T-cell (primary cell): ENCODE measurements around the gene ROR2. TPM values are rescaled to one million over a fixed set of nuclear protein-coding genes. Genes with fewer than 3 reads are reported as not detected.

Experiments used
- ATAC-seq, 4 experiments: fragments of 200-7000 bp in 3 of 4; fragments of 150-1000 bp in 1 of 4; cut with Tn5 transposase; replicated peaks in 1 of 4; 1 replicate in 3 of 4; 2 replicates in 1 of 4; pipeline ENCODE4 v1.10.0; 2021; ENCODE audit warnings: moderate library complexity in 3 of 4, mild to moderate bottlenecking in 2 of 4, moderate number of reproducible peaks in 1 of 4
- CTCF ChIA-PET, 2 donors: fragments of 300-600 bp; sonication (Branson Sonifier 250); formaldehyde crosslinking; loops; one replicate each; lab custom pipeline; 2022; ENCODE audit warnings: antibody characterized with exemption in 2 of 2; lab: Charles Lee
- POLR2A ChIA-PET, 2 donors: fragments of 300-600 bp; sonication (Branson Sonifier 250); formaldehyde crosslinking; loops; one replicate each; lab custom pipeline; 2022; ENCODE audit warnings: antibody characterized with exemption in 2 of 2; lab: Charles Lee
- DNase-seq, 35 experiments: peaks; one replicate each; pipeline versions ENCODE4 v3.0.0 to v3.0.0-alpha.2; 2013 to 2023
- H3K27ac ChIP-seq: one replicate; pipeline ENCODE4 v1.5.1; 2013; ENCODE audit warnings: low read length
- H3K27me3 ChIP-seq, 2 experiments: replicated peaks in 1 of 2; 1 replicate in 1 of 2; 2 replicates in 1 of 2; pipeline versions ENCODE4 v1.6.1 to v1.7.0; 2013; ENCODE audit warnings: low read length in 1 of 2, mixed read lengths in 1 of 2; ENCODE audit not compliant: control insufficient read depth in 2 of 2, insufficient read depth in 2 of 2; ENCODE audit errors: extremely low read depth in 1 of 2
- H3K36me3 ChIP-seq, 2 donors: 1 replicate in 1 of 2; 2 replicates in 1 of 2; pipeline versions ENCODE4 v1.6.1 to v1.7.0; 2013; ENCODE audit warnings: low read length in 1 of 2; ENCODE audit not compliant: control insufficient read depth in 2 of 2, insufficient read depth in 1 of 2; ENCODE audit errors: extremely low read depth in 1 of 2
- H3K4me1 ChIP-seq, 2 experiments: 1 replicate in 1 of 2; 2 replicates in 1 of 2; pipeline versions ENCODE4 v1.6.1 to v1.7.0; 2013; ENCODE audit warnings: low read length in 2 of 2, mixed read lengths in 1 of 2; ENCODE audit not compliant: insufficient read depth in 2 of 2, control insufficient read depth in 1 of 2; ENCODE audit errors: extremely low read depth in 1 of 2
- H3K4me3 ChIP-seq, 2 donors: 1 replicate in 1 of 2; 2 replicates in 1 of 2; pipeline versions ENCODE4 v1.5.1 to v1.7.0; 2013; ENCODE audit warnings: mild to moderate bottlenecking in 2 of 2, low read length in 1 of 2, moderate library complexity in 1 of 2; ENCODE audit not compliant: control insufficient read depth in 1 of 2; ENCODE audit errors: extremely low read depth in 1 of 2
- H3K9me3 ChIP-seq: 2 replicates; pipeline ENCODE4 v1.7.0; 2013
- H3K27ac Mint-ChIP-seq, 2 donors: one replicate each; pipeline ENCODE4 v1.8.0; 2020 to 2021; ENCODE audit warnings: mild to moderate bottlenecking in 2 of 2, mixed read lengths in 2 of 2
- H3K27me3 Mint-ChIP-seq, 2 donors: one replicate each; pipeline ENCODE4 v1.8.0; 2021 to 2022; ENCODE audit warnings: mixed read lengths in 2 of 2
- H3K36me3 Mint-ChIP-seq: one replicate; pipeline ENCODE4 v1.8.0; 2021; ENCODE audit warnings: mixed read lengths
- H3K4me1 Mint-ChIP-seq, 3 donors: one replicate each; pipeline ENCODE4 v1.8.0; 2020 to 2022; ENCODE audit warnings: mixed read lengths in 3 of 3, mild to moderate bottlenecking in 1 of 3
- H3K4me3 Mint-ChIP-seq, 3 donors: one replicate each; pipeline ENCODE4 v1.8.0; 2020 to 2022; ENCODE audit warnings: mild to moderate bottlenecking in 3 of 3, mixed read lengths in 3 of 3, moderate library complexity in 3 of 3
- H3K9me3 Mint-ChIP-seq, 3 donors: one replicate each; pipeline ENCODE4 v1.8.0; 2020 to 2022; ENCODE audit warnings: mixed read lengths in 3 of 3
- WGBS: methylation state at CpG from one replicate; pipeline ENCODE4 v1.1.5; 2013; ENCODE audit warnings: missing lambda C conversion rate; ENCODE audit not compliant: insufficient coverage; 5-methylcytosine and 5-hydroxymethylcytosine counted together
- total RNA-seq, 35 experiments: library from RNA in 6 of 35; stranded (reverse) in 6 of 35; fragments of 120-200 nt in 1 of 35; gene quantifications; one replicate each; pipeline versions ENCODE4 v1.2.1 to v1.2.4 and lab custom pipeline; 2013 to 2026

ROR2 gene
- total RNA-seq, 5 donors from 2014 or later (not counting 1 experiment from before 2014, with no cell fraction given) = 0.07 to 0.28 (median 0.15) TPM; not detected in 1

DNA sequence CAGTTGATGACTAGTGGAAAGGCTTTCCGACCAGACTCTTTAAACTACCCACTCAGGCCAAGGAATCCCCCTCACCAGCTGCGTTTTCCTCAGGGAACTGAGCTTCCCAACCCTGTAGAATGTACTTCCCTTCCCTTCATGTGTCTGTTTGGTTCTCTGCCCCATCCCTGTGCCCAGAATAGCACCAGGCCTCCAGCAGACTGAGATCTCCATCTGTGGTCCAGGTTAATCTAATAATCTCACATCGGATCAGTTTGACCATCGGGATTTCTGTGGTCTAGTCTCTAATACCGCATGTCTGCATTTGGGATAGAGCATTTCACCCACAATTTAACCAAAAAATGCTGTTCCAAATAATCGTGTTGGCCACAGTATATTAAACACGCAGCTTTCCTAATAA, 237.2 kb downstream of the ROR2 start:
- peaks cover 2 to 19% of the 10 kb centered on the region in 2 experiments for H3K4me1 ChIP-seq
- peaks cover 0 to 27% of the 10 kb centered on the region in 2 experiments for H3K27me3 ChIP-seq
- H3K27me3 Mint-ChIP-seq = peaks cover 29 to 37% of the 10 kb centered on the region in 2 donors
- H3K9me3 Mint-ChIP-seq = peaks cover 6% of the 10 kb centered on the region in 3 donors
- no peaks in the 10 kb centered on the region for H3K36me3 ChIP-seq
- 93% methylated on average over 3 of the region's 7 CpGs for WGBS
- H3K9me3 ChIP-seq = no peaks in the 10 kb centered on the region
- H3K36me3 Mint-ChIP-seq = no peaks in the 10 kb centered on the region
- H3K4me3 ChIP-seq = no peak overlapping the region
- H3K27ac ChIP-seq = peak overlapping the region; percentile 60
- ChIA-PET POLR2A (no interaction called here), CTCF (no interaction called here)
- DNase-seq (no peak), ATAC-seq (no peak)
- H3K27ac Mint-ChIP-seq = peak overlapping the region in 1 of 2 donors; percentile 2
- no peak overlapping the region for H3K4me3 Mint-ChIP-seq
- peaks cover 0 to 4% (median 2%) of the 10 kb centered on the region in 3 donors for H3K4me1 Mint-ChIP-seq

DNA sequence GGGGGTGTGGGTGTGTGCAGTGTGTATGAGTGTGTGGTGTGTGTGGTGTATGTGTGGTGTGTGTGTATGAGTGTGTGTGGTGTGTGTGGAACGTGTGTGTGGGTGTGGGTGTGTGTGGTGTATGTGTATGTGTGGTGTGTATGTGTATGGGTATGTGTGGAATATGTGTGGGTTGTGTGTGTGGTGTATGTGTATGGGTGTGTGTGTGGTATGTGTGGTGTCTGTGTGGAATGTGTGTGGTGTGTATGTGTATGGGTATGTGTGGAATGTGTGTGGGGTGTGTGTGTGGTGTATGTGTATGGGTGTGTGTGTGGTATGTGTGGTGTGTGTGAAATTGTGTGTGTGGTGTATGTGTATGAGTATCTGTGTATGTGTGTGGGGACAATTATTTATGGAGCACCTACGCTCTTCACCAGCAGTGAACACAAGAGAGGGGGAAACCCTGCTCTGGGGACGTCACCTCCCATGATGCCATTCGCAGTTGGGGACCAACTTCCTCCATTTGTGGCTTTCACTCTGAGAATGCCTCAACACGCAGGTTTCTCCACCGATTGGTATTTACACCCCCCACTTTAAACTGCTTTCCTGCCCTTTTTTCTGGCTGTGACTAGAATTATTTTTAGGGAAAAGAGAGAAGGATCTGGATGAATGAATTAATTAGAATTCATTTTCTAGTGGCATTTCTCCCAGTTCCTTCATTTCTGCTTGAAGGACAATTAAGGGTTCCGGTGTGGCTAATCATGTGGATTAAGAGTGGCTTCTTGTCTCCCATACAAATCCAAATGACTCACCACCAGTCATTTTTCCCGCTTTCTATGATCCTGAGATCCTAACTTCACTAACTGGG, 238.1 kb downstream of the ROR2 start:
- DNase-seq (peak in 33 of 35 experiments; percentile 19 to 72 (median 50)), ATAC-seq (peak; percentile 56 to 90 (median 80))
- Mint-ChIP-seq H3K4me3 (no peak overlapping the region), H3K9me3 (peaks cover 6% of the 10 kb centered on the region in 3 donors), H3K27ac (no peak overlapping the region), H3K4me1 (peaks cover 0 to 4% (median 2%) of the 10 kb centered on the region in 3 donors), H3K27me3 (peaks cover 21 to 28% of the 10 kb centered on the region in 2 donors), H3K36me3 (no peaks in the 10 kb centered on the region)
- Histone ChIP-seq H3K4me1 (peaks cover 2 to 19% of the 10 kb centered on the region in 2 experiments), H3K27ac (peak overlapping the region; percentile 60), H3K9me3 (no peaks in the 10 kb centered on the region), H3K36me3 (no peaks in the 10 kb centered on the region), H3K4me3 (peak overlapping the region in 1 of 2 donors; percentile 1), H3K27me3 (peaks cover 0 to 21% of the 10 kb centered on the region in 2 experiments)
- ChIA-PET POLR2A (no interaction called here), CTCF (no interaction called here)
- 8% methylated on average over 2 of the region's 8 CpGs for WGBS

DNA sequence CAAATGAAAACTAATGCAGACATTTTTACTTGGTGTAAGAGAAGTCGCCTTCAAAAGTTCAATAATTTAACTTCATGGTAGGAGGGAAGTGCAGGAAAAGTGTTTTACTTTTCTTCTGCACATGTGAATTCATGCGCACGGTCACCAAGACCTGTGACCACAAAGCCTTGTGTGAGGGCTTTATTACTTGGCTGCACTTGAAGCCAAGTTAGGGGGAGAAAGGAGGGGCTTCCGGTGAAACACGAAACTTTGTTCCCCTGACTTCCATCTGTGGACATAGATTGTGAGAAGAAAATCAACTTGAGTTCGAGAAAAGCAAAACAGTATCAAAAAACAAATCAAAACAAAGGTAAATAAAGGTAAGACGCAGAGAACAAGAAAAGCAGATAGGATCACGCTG, 239.9 kb downstream of the ROR2 start:
- CTCF ChIA-PET = no interaction called here
- no peaks in the 10 kb centered on the region for H3K36me3 Mint-ChIP-seq
- H3K36me3 ChIP-seq = no peaks in the 10 kb centered on the region

DNA sequence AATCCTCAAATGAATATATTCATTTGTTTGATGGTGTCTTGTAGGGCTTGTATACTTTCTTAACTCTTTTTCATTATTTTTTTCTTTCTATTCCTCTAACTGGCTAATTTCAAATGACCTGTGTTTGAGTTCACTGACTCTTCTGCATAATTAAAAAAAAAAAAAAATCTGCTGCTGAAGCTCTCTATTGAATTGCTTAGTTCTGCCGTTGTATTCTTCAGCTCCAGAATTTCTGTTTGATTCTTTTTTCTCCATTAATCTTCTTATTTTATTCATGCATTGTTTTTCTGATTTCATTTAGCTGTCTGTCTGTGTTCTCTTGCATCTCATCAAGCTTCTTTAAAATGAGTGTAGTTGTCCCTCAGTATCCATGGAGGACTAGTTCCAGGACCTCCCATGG, 244.6 kb downstream of the ROR2 start:
- H3K9me3 Mint-ChIP-seq = peaks cover 5 to 23% (median 8%) of the 10 kb centered on the region in 3 donors
- H3K27ac ChIP-seq = no peak overlapping the region
- ChIA-PET POLR2A (no interaction called here), CTCF (no interaction called here)
- H3K27ac Mint-ChIP-seq = no peak overlapping the region
- no peaks in the 10 kb centered on the region for H3K36me3 Mint-ChIP-seq
- DNase-seq (no peak), ATAC-seq (no peak)
- no peak overlapping the region for H3K4me3 Mint-ChIP-seq
- no peaks in the 10 kb centered on the region for H3K4me1 ChIP-seq
- peaks cover 0 to 5% of the 10 kb centered on the region in 2 donors for H3K27me3 Mint-ChIP-seq
- no CpG with 5 or more reads among the region's 1 CpG for WGBS
- peaks cover 0 to 7% of the 10 kb centered on the region in 2 experiments for H3K27me3 ChIP-seq
- H3K4me1 Mint-ChIP-seq = no peaks in the 10 kb centered on the region
- no peaks in the 10 kb centered on the region for H3K36me3 ChIP-seq
- peaks cover 7% of the 10 kb centered on the region for H3K9me3 ChIP-seq
- H3K4me3 ChIP-seq = no peak overlapping the region

More for the DNA sequence above, 239.9 kb downstream of the ROR2 start:
- Mint-ChIP-seq H3K9me3 (peaks cover 5 to 10% (median 6%) of the 10 kb centered on the region in 3 donors), H3K27ac (no peak overlapping the region), H3K27me3 (peaks cover 9 to 15% of the 10 kb centered on the region in 2 donors), H3K4me3 (no peak overlapping the region), H3K4me1 (peaks cover 0 to 4% (median 2%) of the 10 kb centered on the region in 3 donors)
- no peak for ATAC-seq
- Histone ChIP-seq H3K4me3 (no peak overlapping the region), H3K4me1 (peaks cover 2 to 19% of the 10 kb centered on the region in 2 experiments), H3K9me3 (peaks cover 7% of the 10 kb centered on the region), H3K27ac (no peak overlapping the region), H3K27me3 (peaks cover 0 to 18% of the 10 kb centered on the region in 2 experiments)
- WGBS = 74% methylated on average over 3 of the region's 8 CpGs
- DNase-seq = no peak
- POLR2A ChIA-PET = no interaction called here

DNA sequence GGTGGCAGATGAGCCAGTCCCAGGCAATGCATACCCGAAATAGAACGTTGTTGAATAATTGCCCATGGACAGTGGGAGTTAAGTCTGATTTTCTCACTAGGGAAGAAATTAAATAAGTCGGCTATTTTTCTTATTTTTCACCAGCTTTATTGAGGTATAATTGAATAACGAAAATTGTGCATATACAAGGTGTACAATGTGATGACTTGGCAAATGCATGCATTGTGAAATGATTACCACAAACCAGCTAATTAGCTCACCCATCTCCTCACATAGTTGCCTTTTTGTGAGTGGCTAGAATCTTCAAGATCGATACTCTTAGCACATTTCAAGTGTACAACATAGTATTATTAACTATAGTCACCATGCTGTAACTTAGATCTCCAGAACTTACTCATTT, 249.6 kb downstream of the ROR2 start:
- WGBS = no CpG with 5 or more reads among the region's 5 CpGs
- H3K4me3 Mint-ChIP-seq = no peak overlapping the region

DNA sequence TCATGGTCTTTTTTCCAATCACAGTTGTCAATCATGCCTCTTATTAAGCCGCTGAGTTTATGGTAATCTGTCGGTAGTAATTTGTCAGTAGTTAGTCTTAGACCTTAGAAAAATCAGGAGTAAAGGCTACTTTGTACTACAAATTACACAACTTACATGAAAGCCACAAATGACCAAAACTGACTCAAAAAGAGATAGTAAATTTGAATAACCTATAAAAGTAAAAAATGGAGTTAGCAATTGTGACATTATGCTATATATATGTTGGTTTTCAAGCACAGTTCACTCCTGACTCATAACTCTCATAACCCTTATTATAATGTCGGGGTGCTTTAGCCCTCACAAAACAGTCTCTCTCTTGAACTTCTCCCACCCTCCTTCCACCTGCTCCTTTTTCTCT, 251.8 kb downstream of the ROR2 start:
- H3K9me3 Mint-ChIP-seq = peaks cover 0 to 11% (median 0%) of the 10 kb centered on the region in 3 donors
- H3K4me3 ChIP-seq = no peak overlapping the region
- peaks cover 4 to 10% of the 10 kb centered on the region in 2 donors for H3K27me3 Mint-ChIP-seq
- no peaks in the 10 kb centered on the region for H3K36me3 ChIP-seq
- ATAC-seq (no peak), DNase-seq (no peak)
- WGBS = no CpG with 5 or more reads among the region's 3 CpGs
- no peaks in the 10 kb centered on the region for H3K36me3 Mint-ChIP-seq
- H3K27ac ChIP-seq = no peak overlapping the region
- CTCF ChIA-PET = no interaction called here
- no peaks in the 10 kb centered on the region for H3K4me1 ChIP-seq
- peaks cover 5 to 8% (median 6%) of the 10 kb centered on the region in 3 donors for H3K4me1 Mint-ChIP-seq
- H3K27me3 ChIP-seq = no peaks in the 10 kb centered on the region
- no peaks in the 10 kb centered on the region for H3K9me3 ChIP-seq
- no peak overlapping the region for H3K4me3 Mint-ChIP-seq
- POLR2A ChIA-PET = no interaction called here
- H3K27ac Mint-ChIP-seq = no peak overlapping the region

More for the DNA sequence above, 249.6 kb downstream of the ROR2 start:
- ATAC-seq (no peak), DNase-seq (no peak)
- POLR2A ChIA-PET = no interaction called here
- Histone ChIP-seq H3K4me1 (no peaks in the 10 kb centered on the region), H3K36me3 (no peaks in the 10 kb centered on the region), H3K9me3 (peaks cover 1% of the 10 kb centered on the region), H3K27me3 (peaks cover 0 to 3% of the 10 kb centered on the region in 2 experiments), H3K4me3 (no peak overlapping the region), H3K27ac (no peak overlapping the region)
- peaks cover 3 to 16% (median 4%) of the 10 kb centered on the region in 3 donors for H3K9me3 Mint-ChIP-seq
- H3K27me3 Mint-ChIP-seq = peaks cover 0 to 8% of the 10 kb centered on the region in 2 donors
- H3K36me3 Mint-ChIP-seq = no peaks in the 10 kb centered on the region
- no peak overlapping the region for H3K27ac Mint-ChIP-seq
- H3K4me1 Mint-ChIP-seq = peaks cover under 1 to 5% (median 4%) of the 10 kb centered on the region in 3 donors
- CTCF ChIA-PET = no interaction called here
